Fibroblast of the aortic adventitia (primary cell): ENCODE results near the gene SV2C. TPM values are rescaled to one million over a fixed set of nuclear protein-coding genes. Genes with fewer than 3 reads are reported as not detected.

Experiments
- DNase-seq: peaks from one replicate; pipeline ENCODE4 v3.0.0-alpha.2; 2010; ENCODE audit warnings: low read depth
- H3K4me3 ChIP-seq: 2 replicates; pipeline ENCODE4 v1.5.1; 2011; ENCODE audit warnings: low read depth, mild to moderate bottlenecking, control low read depth, low read length, moderate library complexity
- CTCF ChIP-seq: IDR thresholded peaks from 2 replicates; pipeline ENCODE4 v1.5.1; 2011; ENCODE audit warnings: mild to moderate bottlenecking, low read length, control low read depth, inconsistent platforms; ENCODE audit not compliant: insufficient read depth
- total RNA-seq: library from RNA; depleted of rRNA; stranded (reverse); fragments of >200 nt; gene quantifications from 2 replicates; pipeline ENCODE4 v1.2.3, GENCODE V29; 2012; ENCODE audit warnings: low replicate concordance

SV2C gene
- total RNA-seq, 1 donor: not detected

GRCh38 chr5:76379855-76380254 is 296.7 kb downstream of the SV2C start:
- no peak overlapping the region for H3K4me3 ChIP-seq
- DNase-seq: no peak
- TF ChIP-seq CTCF: no peak

GRCh38 chr5:76380346-76381066 is 297.3 kb downstream of the SV2C start:
- no peak for TF ChIP-seq CTCF
- H3K4me3 ChIP-seq: no peak overlapping the region
- no peak for DNase-seq

- H3K4me3 ChIP-seq: no peak overlapping the region
- TF ChIP-seq CTCF: no peak
- DNase-seq: no peak
Measured at GRCh38 chr5:76383126-76383832, 300.1 kb downstream of the SV2C start.

GRCh38 chr5:76384189-76384588 is 301.0 kb downstream of the SV2C start:
- no peak for TF ChIP-seq CTCF
- no peak overlapping the region for H3K4me3 ChIP-seq
- no peak for DNase-seq

- H3K4me3 ChIP-seq: no peak overlapping the region
- no peak for TF ChIP-seq CTCF
- DNase-seq: no peak
Measured at GRCh38 chr5:76384705-76385104, 301.5 kb downstream of the SV2C start.

- no peak for TF ChIP-seq CTCF
- no peak overlapping the region for H3K4me3 ChIP-seq
- DNase-seq: no peak
Measured at GRCh38 chr5:76385540-76385939, 302.4 kb downstream of the SV2C start.

GRCh38 chr5:76386360-76386759 is 303.2 kb downstream of the SV2C start:
- no peak overlapping the region for H3K4me3 ChIP-seq
- no peak for DNase-seq
- TF ChIP-seq CTCF: no peak
